GM21737 (cell line): ENCODE results near the gene PLSCR5.

Experiments used
- ATAC-seq: cut with Tn5 transposase; IDR thresholded peaks from one replicate; pipeline ENCODE4 v1.9.1; 2021; ENCODE audit warnings: mild to moderate bottlenecking, moderate library complexity; ENCODE audit not compliant: unreplicated experiment

Gene PLSCR5

DNA sequence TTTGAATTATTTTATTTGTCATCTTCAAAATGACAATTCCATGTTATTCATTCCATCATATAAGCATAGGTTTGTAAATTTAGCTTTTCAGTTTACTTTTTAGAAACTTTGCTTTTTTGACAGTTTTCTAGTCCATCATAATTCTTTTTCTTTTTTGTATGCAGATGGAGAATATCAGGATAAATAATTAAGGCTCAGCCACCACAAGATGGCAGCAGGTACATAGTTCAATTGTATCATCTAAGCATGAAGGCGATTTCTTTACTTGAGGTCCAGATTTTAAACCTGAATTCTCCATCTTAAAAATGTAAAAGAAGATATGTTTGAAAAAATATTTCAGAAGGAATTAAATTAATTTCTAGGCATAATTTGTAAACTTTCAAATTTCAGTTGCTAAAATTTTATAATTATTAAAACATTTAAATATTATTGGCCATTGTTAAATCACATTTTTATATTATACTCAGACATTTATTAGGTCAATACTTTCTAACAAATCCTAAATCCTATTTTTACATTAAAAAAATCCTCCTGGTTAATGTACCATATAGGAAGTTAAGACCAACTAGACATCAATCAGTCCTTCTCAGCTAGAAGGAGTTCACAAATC, 15.1 kb downstream of the PLSCR5 start:
- no peak for ATAC-seq

- no peak for ATAC-seq
These were observed 20.0 kb downstream of the PLSCR5 start for GRCh38 chr3:146585156-146585555.

DNA sequence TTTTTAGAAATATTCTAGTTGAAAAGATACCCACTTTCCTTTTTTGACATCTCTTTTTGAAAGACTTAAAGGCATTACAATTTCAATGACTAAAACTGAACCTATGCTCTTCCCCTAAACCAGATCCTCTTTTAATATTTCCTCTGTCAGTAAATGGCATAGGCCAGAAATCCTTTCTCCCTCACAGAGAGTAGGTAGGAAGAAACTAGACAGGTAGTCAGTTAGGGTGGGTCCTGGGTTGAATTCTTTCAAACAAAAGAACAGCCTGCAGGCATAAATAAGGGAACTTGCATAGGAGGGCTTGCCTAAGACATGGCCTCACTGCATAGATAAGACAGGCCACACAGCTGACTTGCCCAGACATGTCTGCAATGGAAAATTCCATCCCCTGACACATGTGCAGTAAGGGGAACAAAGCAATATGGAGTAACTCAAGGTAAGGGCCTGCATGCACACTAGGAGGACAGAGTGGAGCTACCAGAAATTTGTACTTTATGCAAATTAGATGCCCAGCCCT, 23.1 kb downstream of the PLSCR5 start:
- ATAC-seq, result no peak

DNA sequence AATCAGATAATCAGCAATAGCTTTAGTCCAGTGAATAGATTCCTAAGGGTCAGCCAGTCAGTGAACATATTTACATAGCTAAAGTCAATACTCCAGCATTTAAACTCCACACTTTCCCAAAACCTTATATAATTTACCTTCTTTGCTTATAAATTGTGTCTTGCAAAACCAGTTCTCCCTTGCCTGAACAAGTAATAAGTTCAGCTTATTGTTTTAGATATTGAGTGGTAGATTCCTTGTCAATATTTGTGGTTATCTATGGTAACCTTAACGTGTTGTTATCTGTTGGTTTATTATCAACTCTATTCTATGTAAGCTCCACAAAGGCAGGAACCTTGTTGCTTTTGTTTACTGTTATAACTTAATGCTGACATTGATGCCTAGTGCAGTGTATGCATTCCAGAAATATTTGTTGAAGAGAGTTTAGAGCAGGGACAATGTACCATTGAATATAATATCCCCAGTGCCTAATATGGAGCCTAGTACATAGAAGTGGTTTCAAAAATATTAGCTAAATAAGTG, 24.0 kb downstream of the PLSCR5 start:
- no peak for ATAC-seq

GRCh38 chr3:146577662-146578061, 27.5 kb downstream of the PLSCR5 start:
- ATAC-seq, result no peak

- no peak for ATAC-seq
These were observed 29.5 kb downstream of the PLSCR5 start for GRCh38 chr3:146575636-146576035.

- ATAC-seq, result no peak
These were observed 31.0 kb downstream of the PLSCR5 start for GRCh38 chr3:146574173-146574572.

DNA sequence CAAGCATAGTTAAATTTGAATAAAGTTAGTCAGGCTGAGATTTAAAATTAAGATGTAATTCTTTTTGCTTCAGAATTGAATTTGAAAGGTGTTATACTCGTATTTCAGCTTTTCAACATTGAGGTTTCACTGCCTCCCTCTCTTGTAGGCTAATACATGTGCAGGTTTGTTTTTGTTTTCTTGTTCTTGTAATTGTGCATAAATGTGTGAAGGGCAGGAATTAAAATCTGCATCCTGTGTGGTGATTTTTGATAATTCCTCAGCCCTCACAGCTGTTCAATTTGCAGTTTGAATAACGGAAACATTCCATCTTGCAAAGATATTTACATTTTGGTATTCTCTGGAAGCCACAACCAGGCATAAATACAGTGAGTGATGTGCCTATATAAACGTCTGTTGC, 35.8 kb downstream of the PLSCR5 start:
- ATAC-seq, result no peak

- no peak for ATAC-seq
These were observed 39.0 kb downstream of the PLSCR5 start for GRCh38 chr3:146566138-146566537.

DNA sequence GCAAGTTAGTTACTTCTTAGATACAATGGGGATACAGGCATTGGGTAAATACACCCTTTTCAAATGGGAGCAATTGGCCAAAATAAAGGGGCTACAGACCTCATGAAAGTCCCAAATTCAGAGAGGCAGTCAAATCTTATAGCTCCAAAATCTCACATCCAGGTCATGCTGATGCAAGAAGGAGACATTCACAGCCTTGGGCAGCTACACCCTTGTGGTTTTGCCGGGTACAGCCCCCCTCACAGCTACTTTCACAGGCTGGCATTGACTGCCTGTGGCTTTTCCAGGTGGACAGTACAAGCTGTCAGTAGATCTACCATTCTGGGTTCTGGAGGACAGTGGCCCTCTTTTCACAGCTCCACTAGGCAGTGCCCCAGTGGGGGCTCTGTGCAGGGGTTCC, 43.3 kb downstream of the PLSCR5 start:
- ATAC-seq, result no peak

DNA sequence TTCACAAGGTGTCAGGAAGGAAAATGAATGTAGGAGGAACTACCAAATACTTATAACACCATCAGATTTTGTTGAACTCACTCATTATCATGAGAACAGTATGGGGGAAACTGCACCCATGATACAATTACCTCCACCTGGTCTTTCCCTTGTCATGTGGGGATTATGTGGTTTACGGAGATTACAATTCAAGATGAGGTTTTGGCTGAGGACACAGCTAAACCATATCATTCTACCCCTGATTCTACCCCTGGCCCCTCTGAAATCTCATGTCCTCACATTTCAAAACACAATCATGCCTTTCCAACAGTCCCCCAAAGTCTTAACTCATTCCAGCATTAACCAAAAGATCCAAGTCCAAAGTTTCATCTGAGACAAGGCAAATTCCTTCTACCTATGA, 43.7 kb downstream of the PLSCR5 start:
- ATAC-seq, result no peak

DNA sequence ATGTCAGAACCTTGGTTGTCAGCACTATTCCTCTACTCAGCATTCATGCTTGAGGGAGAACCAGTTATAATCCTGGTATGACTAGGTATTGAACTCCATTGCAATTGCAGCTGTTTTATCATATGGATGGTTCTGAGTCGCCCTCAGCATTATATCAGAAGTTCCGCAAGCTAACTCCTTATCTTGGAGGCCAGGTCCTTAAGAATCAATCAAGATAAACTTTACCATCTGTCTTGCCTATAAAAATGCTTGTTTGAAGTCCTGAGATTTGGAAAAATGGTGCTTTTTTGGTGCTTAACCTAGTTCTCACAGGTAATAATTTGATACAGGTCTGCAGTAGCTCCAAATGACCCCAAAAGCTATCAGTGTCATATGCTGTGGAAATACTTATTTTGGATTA, 44.5 kb downstream of the PLSCR5 start:
- no peak for ATAC-seq

DNA sequence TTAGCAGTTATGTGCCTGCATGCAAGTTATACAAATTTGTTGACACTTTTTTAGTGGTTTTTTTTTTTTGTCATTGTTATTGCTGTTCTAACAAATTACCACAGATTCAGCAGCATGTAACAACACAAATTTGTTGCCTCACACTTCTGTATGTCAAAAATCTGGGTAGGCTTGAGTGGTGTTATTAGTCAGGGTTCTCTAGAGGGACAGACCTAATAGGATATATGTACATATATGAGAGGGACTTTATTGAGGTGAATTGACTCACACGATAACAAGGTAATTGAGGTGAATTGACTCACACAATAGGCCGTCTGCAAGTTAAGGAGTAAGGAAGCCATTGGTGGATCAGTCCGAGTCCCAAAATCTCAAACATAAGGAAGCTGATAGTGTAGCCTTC, 45.8 kb downstream of the PLSCR5 start:
- no peak for ATAC-seq

DNA sequence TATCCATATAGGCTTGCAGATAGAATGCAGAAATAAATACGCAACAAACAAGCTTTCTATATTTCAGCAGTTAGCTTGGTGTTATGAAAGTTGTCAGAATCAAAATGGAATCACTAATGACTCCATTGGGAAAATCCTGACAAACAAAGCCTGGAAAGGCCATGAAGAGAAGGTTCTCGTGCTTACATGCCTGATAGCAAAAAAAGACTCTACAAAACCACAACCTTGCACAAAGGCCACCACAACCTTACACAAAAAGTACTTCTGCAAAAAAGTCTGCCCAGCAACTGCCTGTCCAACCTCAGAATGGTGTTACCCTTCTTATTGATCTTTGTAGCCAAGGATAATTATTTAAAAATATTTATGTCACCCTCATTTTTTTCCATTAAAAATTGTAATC, 46.4 kb downstream of the PLSCR5 start:
- no peak for ATAC-seq

DNA sequence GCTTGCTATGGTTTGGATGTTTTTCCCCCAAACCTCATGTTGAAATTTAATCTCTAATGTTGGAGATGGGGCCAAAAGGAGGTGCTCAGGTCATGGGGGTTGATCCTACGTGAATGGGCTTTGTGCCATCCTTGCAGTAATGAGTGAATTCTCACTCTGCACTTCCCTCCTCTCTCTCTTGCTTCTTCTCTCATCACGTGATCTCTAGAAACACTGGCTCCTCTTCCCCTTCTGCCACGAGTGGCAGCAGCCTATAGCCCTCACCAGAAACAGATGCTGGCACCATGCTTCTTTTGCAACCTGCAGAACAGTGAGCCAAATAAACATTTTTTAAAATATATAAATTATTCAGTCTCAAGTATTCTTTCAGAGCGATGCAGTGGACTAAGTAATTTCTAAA, 47.4 kb downstream of the PLSCR5 start:
- no peak for ATAC-seq

DNA sequence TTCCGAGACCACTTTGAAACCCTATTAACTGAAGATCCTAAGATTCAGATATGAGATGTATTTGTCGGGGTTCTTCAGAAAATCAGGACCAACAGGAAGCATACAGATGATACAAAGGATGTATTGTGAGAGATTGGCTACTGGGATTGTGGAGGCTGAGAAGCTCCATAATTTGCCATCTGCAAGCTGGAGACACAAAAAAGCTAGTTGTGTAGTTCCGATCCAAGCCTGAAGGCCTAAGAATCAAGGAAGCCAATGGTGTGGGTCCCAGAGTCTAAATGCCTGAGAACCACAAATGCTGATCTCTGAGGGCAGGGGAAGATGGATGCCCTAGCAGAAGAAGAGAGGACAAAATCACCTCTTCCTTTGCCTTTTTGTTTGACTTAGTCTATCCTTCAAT, 49.8 kb downstream of the PLSCR5 start:
- ATAC-seq, result no peak

- ATAC-seq, result no peak
These were observed 50.9 kb downstream of the PLSCR5 start for GRCh38 chr3:146554151-146554760.

GRCh38 chr3:146550743-146551510, 54.2 kb downstream of the PLSCR5 start:
- peak; percentile 76 for ATAC-seq

GRCh38 chr3:146550070-146550615, 55.0 kb downstream of the PLSCR5 start:
- ATAC-seq, result no peak

GRCh38 chr3:146547235-146547835, 57.8 kb downstream of the PLSCR5 start:
- ATAC-seq, result no peak

DNA sequence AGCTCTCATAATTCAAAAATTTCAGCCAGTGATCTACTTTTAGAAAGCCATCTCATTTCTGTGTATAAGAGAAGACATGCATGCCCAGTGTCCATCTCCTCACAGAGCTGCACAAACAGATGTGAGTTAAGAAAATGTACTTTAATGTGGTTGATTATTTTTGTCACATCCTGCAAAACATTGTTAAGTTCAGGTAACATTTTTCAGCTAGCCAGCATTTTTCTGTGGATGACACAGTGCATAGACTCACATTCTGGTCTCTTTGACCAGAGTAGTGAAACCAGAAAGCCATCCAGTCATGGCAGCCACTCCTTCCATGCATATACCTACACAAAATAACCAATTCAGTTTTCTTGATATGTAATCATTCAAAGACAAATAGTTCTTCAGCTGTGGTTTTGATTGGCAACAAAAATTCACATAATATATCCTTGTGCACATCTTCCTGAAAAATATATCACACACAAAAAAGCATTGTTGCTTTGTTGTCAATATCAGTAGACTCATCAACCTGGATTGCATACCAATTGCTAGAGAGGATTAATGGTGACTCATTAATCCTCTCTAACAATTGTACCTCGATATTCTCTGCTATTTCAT, 58.7 kb downstream of the PLSCR5 start:
- no peak for ATAC-seq
